Spleen (tissue), 11 donors: ENCODE data around the gene UBQLN4. TPM values are rescaled to one million over a fixed set of nuclear protein-coding genes. Genes with fewer than 3 reads are reported as not detected.

Experiments used
- DNase-seq: peaks from one replicate; pipeline ENCODE4 v3.0.0-alpha.2; 2020
- H3K27ac ChIP-seq, 8 donors: fragments of 200-600 bp; sonication (generic) in 7 of 8; 1 replicate in 4 of 8; 2 replicates in 4 of 8; pipeline versions ENCODE4 v1.5.0 to v1.8.0; 2016 to 2021; ENCODE audit warnings: inconsistent platforms in 4 of 8, mild to moderate bottlenecking in 4 of 8, moderate library complexity in 1 of 8
- H3K27me3 ChIP-seq, 7 donors: fragments of 200-600 bp; sonication (generic) in 6 of 7; replicated peaks in 1 of 7; 1 replicate in 4 of 7; 2 replicates in 3 of 7; pipeline versions ENCODE4 v1.5.0 to v1.8.0; 2016 to 2021; ENCODE audit warnings: inconsistent platforms in 3 of 7, mild to moderate bottlenecking in 1 of 7
- H3K36me3 ChIP-seq, 6 donors: fragments of 200-600 bp; sonication (generic) in 5 of 6; 1 replicate in 4 of 6; 2 replicates in 2 of 6; pipeline versions ENCODE4 v1.5.0 to v1.8.0; 2016 to 2021; ENCODE audit warnings: inconsistent platforms in 2 of 6
- H3K4me1 ChIP-seq, 6 donors: fragments of 200-600 bp; sonication (generic) in 5 of 6; 1 replicate in 3 of 6; 2 replicates in 3 of 6; pipeline versions ENCODE4 v1.5.0 to v1.8.0; 2016 to 2021; ENCODE audit warnings: inconsistent platforms in 3 of 6
- H3K4me3 ChIP-seq, 8 donors: fragments of 200-600 bp; sonication (generic) in 7 of 8; 1 replicate in 4 of 8; 2 replicates in 4 of 8; pipeline versions ENCODE4 v1.5.0 to v1.8.0; 2016 to 2021; ENCODE audit warnings: inconsistent platforms in 4 of 8, mild to moderate bottlenecking in 4 of 8, moderate library complexity in 2 of 8
- H3K9me3 ChIP-seq, 8 donors: fragments of 200-600 bp; sonication (generic) in 7 of 8; 1 replicate in 4 of 8; 2 replicates in 4 of 8; pipeline versions ENCODE4 v1.5.0 to v1.8.0; 2016 to 2021; ENCODE audit warnings: inconsistent platforms in 4 of 8
- CTCF ChIP-seq, 11 experiments: fragments of 200-600 bp in 7 of 11; fragments of 450-650 bp in 4 of 11; sonication (generic) in 4 of 11; IDR thresholded peaks in 8 of 11; conservative IDR thresholded peaks in 3 of 11; 1 replicate in 7 of 11; 2 replicates in 4 of 11; pipeline versions ENCODE4 v1.4.0 to v1.8.0; 2016 to 2021; ENCODE audit warnings: antibody characterized with exemption in 11 of 11, inconsistent platforms in 4 of 11, mild to moderate bottlenecking in 1 of 11
- POLR2A ChIP-seq, 3 donors: fragments of 450-650 bp; IDR thresholded peaks; one replicate each; pipeline ENCODE4 v1.5.1; 2017; ENCODE audit warnings: antibody characterized with exemption in 3 of 3, mild to moderate bottlenecking in 1 of 3
- POLR2AphosphoS5 ChIP-seq, 3 donors: sonication (generic); formaldehyde crosslinking; IDR thresholded peaks; one replicate each; pipeline ENCODE4 v1.5.1; 2017; ENCODE audit warnings: antibody characterized with exemption in 3 of 3
- WGBS, 5 donors: extraction: QIAGEN DNeasy Blood & Tissue Kit in 3 of 5; methylation state at CpG; one replicate each; pipeline versions ENCODE4 v1.1.5 to v1.1.7; 2013 to 2018; 5-methylcytosine and 5-hydroxymethylcytosine counted together
- intact Hi-C: fragments of 100-400 bp; cut with DNase I; formaldehyde crosslinking; loops from one replicate; pipeline ENCODE4 v1.15.0; 2023; ENCODE audit warnings: low total_unique reads
- polyA plus RNA-seq, 3 donors: library from polyadenylated mRNA; stranded (reverse); fragments of 200-250 nt; gene quantifications; one replicate each; pipeline ENCODE4 v1.2.1, GENCODE V29; 2013
- total RNA-seq, 7 donors: library from RNA; depleted of rRNA in 3 of 7; stranded (reverse); fragments of >200 nt in 3 of 7; fragmentation: NEBNext Ultra II Directional in 4 of 7; extraction: Animal tissue kit (Norgen Biotek cat#: 25700) in 4 of 7; gene quantifications; one replicate each; pipeline versions ENCODE4 v1.1.0 to v1.2.1, GENCODE V29; 2016 to 2021
- donor health status: healthy with polysubstance abuse.
- donor health status: DM: no; HTN: no; CAD: no; lungs with moderate emphysema.
- donor health status: DM: no; HTN: no; CAD: no.
- donor health status: Bipolar disorder and iron deficiency.
- donor health status: healthy.
- donor health status: DM: no; HTN: no; CAD: no.
- donor health status: DM: yes; HTN: yes; CAD: no.

Gene UBQLN4
- total and polyA plus RNA-seq, 10 donors, result 11.2 to 26.4 (median 19.5) TPM

GRCh38 chr1:156075162-156075561 is 21.6 kb upstream of the UBQLN4 start:
- no peaks in the 10 kb centered on the region for H3K9me3 ChIP-seq
- peaks cover 5 to 28% (median 18%) of the 10 kb centered on the region in 6 donors for H3K4me1 ChIP-seq
- TF ChIP-seq POLR2A (IDR thresholded peaks at IDR 0.05) (no peak), POLR2AphosphoS5 (IDR thresholded peaks at IDR 0.05) (no peak), CTCF (IDR thresholded peaks at IDR 0.05 in 8 of 11, conservative IDR thresholded peaks at IDR 0.05 in 3 of 11) (no peak)
- no peak for DNase-seq
- no peaks in the 10 kb centered on the region for H3K36me3 ChIP-seq
- peaks cover 0 to 21% (median 0%) of the 10 kb centered on the region in 7 donors for H3K27me3 ChIP-seq
- intact Hi-C loops, result no loop called here
- 16 to 57% (median 41%) methylated on average over 3 of the region's 3 CpGs for WGBS, 5 donors
- H3K4me3 ChIP-seq, result no peak overlapping the region
- no peak overlapping the region for H3K27ac ChIP-seq

- TF ChIP-seq POLR2AphosphoS5 (IDR thresholded peaks at IDR 0.05) (no peak), CTCF (IDR thresholded peaks at IDR 0.05 in 8 of 11, conservative IDR thresholded peaks at IDR 0.05 in 3 of 11) (no peak), POLR2A (IDR thresholded peaks at IDR 0.05) (no peak)
- no peak for DNase-seq
- H3K4me3 ChIP-seq, result no peak overlapping the region
- no peaks in the 10 kb centered on the region for H3K9me3 ChIP-seq
- H3K4me1 ChIP-seq, result peaks cover 5 to 28% (median 18%) of the 10 kb centered on the region in 6 donors
- H3K36me3 ChIP-seq, result no peaks in the 10 kb centered on the region
- no peak overlapping the region for H3K27ac ChIP-seq
- intact Hi-C loops, result no loop called here
- peaks cover 0 to 22% (median 0%) of the 10 kb centered on the region in 7 donors for H3K27me3 ChIP-seq
- 62 to 87% (median 71%) methylated on average over 5 to 8 of the region's 8 CpGs for WGBS, 5 donors
These were observed 21.1 kb upstream of the UBQLN4 start for GRCh38 chr1:156074661-156075060.

- DNase-seq, result no peak
- intact Hi-C loops, result no loop called here
- Histone ChIP-seq H3K4me3 (no peak overlapping the region), H3K36me3 (no peaks in the 10 kb centered on the region), H3K27me3 (peaks cover 0 to 22% (median 0%) of the 10 kb centered on the region in 7 donors), H3K27ac (no peak overlapping the region), H3K4me1 (peaks cover 5 to 28% (median 18%) of the 10 kb centered on the region in 6 donors), H3K9me3 (no peaks in the 10 kb centered on the region)
- WGBS, 5 donors, result 69 to 85% (median 79%) methylated on average over 5 of the region's 5 CpGs
- TF ChIP-seq POLR2A (IDR thresholded peaks at IDR 0.05) (no peak), POLR2AphosphoS5 (IDR thresholded peaks at IDR 0.05) (no peak), CTCF (IDR thresholded peaks at IDR 0.05 in 8 of 11, conservative IDR thresholded peaks at IDR 0.05 in 3 of 11) (no peak)
These were observed 20.1 kb upstream of the UBQLN4 start for GRCh38 chr1:156073740-156074139.

GRCh38 chr1:156073110-156073687 is 19.6 kb upstream of the UBQLN4 start:
- TF ChIP-seq POLR2A (IDR thresholded peaks at IDR 0.05) (no peak), CTCF (IDR thresholded peaks at IDR 0.05 in 8 of 11, conservative IDR thresholded peaks at IDR 0.05 in 3 of 11) (no peak), POLR2AphosphoS5 (IDR thresholded peaks at IDR 0.05) (no peak)
- Histone ChIP-seq H3K27me3 (peaks cover 0 to 22% (median 0%) of the 10 kb centered on the region in 7 donors), H3K4me1 (peaks cover 5 to 28% (median 18%) of the 10 kb centered on the region in 6 donors), H3K9me3 (no peaks in the 10 kb centered on the region), H3K27ac (no peak overlapping the region), H3K4me3 (no peak overlapping the region), H3K36me3 (no peaks in the 10 kb centered on the region)
- intact Hi-C loops, result no loop called here
- no peak for DNase-seq
- 0 to 38% (median 27%) methylated on average over 1 of the region's 1 CpG for WGBS, 5 donors
